Tongue (tissue), 2 donors: ENCODE results near the gene ASAH2B. TPM values are rescaled to one million over a fixed set of nuclear protein-coding genes. Genes with fewer than 3 reads are reported as not detected.

Source experiments
- DNase-seq: peaks from one replicate; pipeline ENCODE4 v3.0.0-alpha.2; 2015
- total RNA-seq: library from RNA; depleted of rRNA; stranded (reverse); fragments of >200 nt; gene quantifications from one replicate; pipeline ENCODE4 v1.2.3, GENCODE V29; 2014

The ASAH2B gene
- total RNA-seq, 1 donor from 2014 or later, result 2.1 TPM

- no peak for DNase-seq
Measured at GRCh38 chr10:50799595-50799994, 59.9 kb downstream of the ASAH2B start.

GRCh38 chr10:50805981-50806622 lies 66.4 kb downstream of the ASAH2B start:
- DNase-seq, result peak; percentile 4

- DNase-seq, result no peak
Measured at GRCh38 chr10:50807851-50808776, 68.4 kb downstream of the ASAH2B start.

Other genes starting within 250 kb of the ASAH2B start
- gene SGMS1, start 116.0 kb upstream of the ASAH2B start, total RNA-seq, result 56.2 TPM
- not detected for gene A1CF, start 145.7 kb downstream of the ASAH2B start, total RNA-seq